Stimulated activated CD4-positive, alpha-beta T cell treated with anti-CD3 and anti-CD28 coated beads, Interleukin-2, amount 100 ng/mL, for 4 hours (primary cell): Measurements from ENCODE around the gene TBC1D22A.

Source experiments
- DNase-seq: peaks from one replicate; pipeline ENCODE4 v3.0.0-alpha.2; 2020; ENCODE audit warnings: low read depth

The TBC1D22A gene

DNA sequence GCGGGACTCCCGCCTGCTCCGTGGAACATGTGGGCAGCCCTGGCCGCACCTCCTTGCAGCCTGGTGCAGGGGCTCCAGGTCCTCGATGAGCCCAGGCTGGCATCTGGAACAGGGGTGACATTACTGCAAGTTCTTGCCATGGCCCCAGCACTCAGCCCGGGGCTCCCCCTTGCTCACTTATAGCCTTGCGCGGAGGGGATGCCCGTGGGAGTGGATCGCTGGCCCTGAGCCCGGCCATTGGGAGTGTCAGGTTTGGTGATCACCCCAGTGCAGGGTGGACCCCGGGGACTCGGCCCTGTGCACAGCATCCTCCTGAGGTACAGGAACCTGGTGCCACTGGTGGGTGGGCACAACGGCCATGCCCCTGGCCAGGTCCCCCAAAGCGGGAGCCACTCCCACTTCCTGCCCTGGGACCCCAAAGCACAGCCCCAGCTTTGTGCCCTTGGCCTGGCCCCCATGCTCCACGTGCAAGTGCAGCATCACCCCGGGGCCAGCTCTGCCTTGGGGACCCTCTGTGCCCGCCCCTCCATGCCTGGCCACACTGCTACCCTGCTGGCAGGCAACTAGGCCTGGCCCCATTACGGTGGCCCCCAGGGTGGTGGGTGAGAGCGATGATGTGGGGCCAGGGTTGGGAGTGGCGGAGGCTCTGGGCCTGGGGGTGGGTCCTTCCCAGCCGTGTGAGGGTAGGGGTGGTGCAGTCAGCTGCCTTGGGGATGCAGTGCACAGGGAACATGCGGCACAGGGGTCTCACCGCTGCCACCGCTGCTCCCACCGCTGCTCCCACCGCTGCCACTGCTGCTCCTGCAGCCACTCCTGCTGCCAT lies 439.8 kb downstream of the TBC1D22A start:
- no peak for DNase-seq

DNA sequence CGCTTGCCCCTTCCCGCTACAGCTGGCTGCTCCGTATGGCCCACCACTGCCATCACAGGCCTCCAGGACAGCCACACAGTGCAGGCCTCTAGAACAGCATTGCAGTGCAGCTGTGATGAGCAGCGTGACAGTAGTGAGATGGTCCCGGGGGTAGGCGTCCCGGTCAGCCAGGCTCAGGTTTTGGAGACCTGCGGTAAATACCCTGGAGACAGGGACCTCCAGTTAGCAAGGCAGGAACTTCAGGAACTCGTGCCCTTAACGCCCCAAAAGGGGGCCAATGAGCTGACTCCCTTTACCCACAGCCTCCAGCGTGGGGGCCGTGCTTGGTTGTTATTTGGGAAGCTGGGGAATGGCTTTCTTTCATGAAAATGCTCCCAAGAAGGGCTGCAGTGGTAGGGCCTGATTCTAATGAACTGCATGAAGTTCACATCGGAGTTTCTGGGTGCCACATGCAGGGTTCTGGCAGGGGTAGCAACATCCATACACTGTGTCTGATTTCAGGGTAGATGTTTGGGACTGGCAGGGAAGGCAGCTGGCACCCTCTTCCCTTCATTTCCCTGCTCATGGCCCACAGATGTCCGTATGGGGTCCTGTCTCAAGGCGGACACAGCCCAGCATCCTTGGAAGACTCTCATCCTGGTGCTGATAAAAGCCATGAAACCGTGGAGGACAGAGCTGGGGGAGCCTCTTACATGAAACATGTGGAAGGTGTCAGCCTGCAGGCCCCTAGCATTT lies 440.5 kb downstream of the TBC1D22A start:
- no peak for DNase-seq

DNA sequence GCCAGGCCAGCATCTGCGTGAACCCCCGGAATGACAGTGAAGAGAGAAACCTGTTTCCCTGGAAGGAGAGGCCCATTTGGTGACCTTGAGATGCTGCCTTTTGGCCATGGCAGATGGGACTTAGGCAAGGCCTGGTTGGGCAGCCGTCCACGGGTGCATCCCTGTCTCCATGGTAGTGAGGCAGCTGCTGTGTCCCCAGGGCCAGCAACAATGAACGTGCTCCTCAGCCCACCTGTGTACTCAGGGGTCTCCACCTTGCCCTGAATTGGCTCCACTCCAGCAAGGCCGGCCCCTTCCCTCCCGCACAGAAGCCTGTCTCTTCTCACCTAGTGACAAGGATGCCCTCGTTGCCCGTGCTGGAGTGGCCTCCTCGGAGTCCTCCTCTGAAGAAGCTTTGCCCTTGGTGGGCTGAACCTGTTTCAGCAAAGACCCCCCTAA lies 441.1 kb downstream of the TBC1D22A start:
- no peak for DNase-seq

DNA sequence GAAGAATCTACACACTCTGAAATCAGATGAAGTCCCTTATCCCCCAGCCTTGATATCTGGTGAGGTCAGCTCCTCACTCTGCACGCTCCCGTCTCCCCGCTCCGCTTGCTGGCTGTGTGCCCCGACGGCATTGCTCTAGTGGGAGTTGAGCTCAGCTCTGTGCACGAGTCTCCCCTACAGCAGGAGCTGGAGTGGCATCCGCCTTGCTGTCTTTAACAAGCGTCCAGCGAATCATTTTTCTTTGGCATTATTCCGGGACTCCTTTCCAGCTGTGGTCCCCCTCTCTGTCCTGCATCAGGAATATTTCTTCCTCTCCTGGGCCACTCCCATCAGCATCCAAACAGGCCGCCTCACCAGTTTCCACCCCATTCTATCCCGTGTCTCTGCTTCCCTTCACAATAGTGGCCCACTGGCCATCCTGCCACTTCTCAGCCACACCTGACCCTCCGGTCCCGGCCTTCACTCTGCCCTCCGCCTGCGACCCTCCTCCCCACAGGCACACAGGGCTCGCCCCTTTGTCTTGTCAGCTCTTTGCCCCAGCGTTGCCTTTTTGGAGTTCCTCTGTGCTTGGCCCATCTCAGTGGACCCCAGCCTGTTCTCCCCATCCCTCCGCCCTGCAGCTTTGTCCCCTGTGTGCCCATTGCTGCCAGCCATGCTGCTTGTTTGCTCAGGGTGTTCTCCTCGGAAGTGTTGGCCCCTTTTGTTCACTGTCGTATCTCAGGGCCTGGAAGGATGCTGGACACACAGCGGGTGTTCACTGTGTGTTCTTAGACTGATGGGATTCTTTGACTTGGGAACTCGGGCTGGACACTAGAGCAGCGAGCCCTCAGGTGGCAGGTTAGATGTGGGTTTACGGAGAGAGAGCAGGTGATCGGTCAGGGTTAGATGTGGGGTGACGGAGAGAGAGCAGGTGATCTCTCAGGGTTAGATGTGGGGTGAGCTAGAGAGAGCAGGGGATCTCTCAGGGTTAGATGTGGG lies 441.8 kb downstream of the TBC1D22A start:
- DNase-seq: no peak

DNA sequence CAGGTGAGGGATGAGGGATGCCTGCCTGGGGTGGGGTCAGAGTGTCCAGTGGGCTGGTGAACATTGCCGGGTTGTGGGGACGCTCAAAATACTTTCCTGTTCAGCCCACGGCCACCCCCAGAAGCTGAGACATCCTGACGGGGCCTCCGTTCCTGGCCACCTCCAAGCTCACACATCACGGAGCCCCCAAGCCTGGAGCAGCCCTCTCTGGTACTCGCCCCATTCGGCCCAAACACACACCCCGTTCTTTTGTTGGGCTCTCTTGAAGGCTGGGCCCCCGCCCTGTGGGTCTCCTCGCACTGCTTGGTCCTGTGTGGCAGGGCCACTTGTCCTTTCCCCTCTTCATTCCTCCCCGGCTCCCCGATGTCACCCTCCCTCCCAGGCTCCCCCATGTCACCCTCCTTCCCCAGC lies 442.6 kb downstream of the TBC1D22A start:
- DNase-seq: no peak

DNA sequence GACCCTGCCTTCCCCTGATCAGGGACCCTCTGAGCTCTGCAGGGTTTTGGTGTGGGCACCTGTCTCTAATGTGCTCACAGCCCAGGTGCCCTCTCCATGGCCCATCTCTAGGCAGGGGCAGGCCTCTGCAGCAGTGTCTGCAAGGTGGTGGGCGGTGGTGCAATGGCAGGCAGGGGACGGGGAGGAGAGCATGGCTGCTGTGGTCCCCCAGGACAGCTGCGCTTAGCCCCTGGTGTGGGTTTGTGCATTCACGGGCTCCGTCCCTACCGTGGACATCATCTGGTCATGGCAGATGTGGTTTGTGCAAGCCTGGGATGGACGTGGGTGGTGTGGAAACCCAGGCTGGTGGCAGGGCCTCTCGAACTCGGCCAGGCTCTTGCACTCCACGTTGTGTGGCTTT lies 443.1 kb downstream of the TBC1D22A start:
- DNase-seq: no peak

DNA sequence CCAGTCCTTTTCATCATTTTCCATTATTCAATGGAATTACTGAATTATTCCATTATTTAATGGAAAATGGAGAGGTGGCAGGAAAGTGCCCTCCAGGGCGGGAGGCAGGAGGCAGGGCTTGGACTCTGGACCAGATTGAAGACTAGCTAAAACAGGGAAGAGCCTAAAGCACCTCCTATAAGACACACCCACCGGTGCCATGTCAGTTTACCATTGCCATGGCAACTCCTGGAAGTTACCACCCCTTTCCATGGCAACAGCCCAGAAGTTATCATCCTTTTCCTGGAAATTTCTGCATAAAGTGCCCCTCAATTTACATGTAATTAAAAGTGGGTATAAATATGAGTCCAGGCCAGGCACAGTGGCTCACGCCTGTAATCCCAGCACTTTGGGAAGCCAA lies 443.7 kb downstream of the TBC1D22A start:
- no peak for DNase-seq

DNA sequence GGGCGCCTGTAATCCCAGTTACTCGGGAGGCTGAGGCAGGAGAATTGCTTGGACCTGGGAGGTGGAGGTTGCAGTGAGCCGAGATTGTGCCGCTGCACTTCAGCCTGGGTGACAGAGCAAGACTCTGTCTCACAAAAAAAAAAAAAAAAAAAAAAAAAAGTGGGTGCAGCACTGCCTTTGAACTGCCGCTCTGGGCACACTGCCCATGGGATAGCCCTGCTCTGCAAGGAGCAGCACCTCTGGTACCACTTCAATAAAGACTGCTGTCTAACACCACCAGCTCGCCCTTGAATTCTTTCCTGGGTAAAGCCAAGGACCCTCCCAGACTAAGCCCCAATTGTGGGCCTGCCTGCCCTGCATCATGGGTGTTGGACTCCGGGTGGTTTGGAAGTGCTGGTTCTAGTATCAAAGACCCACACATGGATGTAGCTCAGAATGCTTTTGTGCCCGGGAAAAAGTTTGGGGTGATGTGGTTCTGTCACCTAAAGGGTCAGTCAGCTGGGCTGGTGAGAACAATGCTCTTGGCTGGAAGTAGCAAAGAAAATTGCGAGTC lies 444.3 kb downstream of the TBC1D22A start:
- DNase-seq: no peak

DNA sequence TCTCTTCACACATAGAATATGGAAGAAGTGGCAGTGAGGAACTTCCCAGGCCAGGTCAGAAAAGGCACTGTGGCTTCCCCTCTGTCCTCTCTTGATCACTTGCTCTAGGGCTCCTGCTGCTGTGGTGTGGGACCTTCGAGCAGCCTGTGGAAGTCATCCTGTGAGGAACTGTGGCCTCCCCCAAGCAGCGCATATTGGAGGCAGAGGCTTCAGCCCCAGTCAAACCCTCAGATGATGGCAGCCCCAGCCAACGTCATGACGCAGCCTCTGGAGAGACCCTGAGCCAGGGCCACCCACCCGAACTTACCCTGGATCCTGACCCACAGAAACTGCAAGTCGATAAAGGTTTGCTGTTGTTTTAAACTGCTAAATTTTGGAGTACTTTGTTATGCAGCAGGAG lies 444.9 kb downstream of the TBC1D22A start:
- DNase-seq: no peak

DNA sequence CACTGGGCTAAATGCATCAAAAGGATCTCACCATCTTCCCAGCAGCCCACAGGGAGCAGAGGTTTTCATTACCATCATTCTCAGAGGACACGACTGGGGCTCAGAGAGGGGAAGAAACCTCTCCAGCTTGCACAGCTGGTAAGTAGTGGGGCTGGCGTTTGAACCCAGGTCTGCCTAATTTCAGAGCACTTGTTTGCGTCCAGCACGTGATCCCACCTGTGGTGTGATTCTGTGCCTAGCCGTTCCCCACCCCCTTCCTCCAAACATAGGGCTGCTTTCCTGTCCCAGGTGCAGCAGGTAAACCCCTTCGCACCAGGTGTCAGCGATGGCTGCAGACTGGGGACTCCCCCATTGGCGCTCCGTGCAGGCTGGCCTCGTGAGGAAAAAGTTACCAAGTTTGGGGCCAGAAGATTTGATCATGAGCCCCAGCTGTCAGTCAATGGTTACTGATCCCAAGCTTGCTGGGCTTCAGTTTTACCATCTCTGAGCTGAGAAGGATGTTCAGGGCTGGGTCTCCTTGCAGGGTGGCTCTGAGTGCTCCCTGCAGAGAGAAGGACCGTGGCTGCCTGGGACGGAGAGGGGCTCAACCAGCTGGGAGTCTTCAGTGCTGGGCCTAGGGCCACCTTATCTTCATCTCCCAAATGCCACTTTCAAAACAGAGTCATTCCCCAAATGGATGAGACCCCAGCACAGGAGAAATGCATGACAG lies 445.6 kb downstream of the TBC1D22A start:
- no peak for DNase-seq

DNA sequence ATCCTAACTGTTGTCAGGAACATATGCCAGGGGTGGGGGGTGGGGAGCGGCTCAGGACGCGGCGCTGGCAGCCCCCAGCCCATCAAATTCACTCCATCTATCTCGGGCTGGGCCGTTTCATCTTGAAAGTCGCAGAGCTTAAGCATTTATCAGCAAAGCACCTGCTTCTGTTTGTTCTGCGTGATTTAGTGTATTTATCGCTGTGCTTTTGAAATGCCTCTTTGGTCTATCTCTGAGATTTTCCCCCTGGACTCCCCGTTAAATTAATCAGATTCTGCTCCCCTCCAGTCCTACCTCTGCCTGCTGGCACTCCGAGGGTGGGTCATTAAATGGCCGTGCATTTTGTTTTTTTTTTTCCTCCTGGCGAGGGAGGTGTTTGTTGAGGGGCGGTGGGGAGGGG lies 446.2 kb downstream of the TBC1D22A start:
- DNase-seq: no peak

DNA sequence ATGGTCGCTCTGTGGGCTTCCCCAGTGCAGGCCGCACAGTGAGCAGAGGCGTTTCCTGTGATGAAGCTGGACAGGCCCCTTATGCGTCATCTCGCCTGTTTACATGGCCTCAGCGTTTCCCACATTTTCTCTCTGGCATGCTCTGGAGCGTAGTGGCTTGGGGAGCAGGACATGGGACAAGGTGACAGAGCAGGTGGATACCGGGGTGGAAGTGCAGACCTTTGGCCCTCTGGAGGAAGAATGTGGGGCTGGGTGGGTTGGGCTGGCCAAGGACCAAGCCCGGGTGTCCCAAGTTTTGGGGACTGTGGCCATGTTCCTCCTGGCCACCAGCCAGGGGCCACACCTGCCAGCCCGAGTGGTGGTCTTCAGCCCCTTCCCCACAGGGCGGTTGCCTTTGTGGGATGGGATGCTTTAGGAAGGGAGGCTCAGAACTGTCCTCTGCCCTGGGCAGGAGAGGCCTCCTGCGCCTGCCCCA lies 446.6 kb downstream of the TBC1D22A start:
- DNase-seq: no peak

DNA sequence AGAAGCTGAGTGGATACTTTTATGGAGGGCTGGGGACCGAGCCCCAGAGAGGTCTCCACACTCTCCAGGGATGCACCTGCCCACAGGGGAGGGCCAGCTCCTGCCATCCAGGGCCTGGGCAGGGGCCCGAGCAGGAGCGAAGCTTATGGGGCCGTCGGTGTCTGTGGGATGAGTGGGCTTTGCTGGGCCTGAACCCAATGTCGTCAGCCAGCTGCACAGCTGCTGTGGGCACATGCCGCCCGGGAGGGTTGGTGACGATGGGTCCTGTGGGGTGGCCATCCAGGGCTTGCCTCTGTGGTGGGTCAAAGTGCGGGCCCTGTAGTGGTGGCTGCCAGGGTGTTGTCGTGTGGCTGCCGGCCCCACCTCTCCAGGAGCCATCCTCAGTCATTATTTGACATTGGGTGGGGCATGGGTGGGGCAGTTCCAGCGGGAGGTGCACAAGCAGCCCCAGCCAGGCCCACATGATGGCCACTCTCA lies 447.1 kb downstream of the TBC1D22A start:
- DNase-seq: no peak

DNA sequence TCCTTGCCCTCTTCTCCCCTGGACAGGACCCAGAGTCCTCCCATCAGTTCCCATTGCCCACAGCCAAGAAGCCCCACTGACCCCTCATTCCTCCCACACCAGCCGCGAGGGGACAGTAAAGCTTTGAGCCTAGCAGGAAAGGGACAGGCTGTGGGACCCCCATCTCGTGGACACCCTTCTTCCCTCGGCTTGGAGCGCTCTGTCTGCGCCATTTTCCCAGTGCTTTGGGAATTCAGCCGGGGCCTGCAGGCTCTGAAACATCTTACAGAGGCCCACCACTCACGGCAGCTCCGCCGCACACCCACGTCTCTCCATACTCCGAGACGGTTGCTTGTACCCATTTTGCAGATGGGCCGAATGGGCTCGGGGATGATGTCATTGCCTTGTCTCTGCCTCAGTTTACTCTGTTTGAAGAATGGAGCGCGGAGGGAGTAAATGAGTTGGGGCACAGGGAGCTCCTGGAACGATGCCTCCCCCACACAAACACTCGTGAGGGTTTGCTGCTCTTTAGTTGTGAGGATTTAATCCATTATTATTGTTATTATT lies 447.7 kb downstream of the TBC1D22A start:
- DNase-seq: no peak

DNA sequence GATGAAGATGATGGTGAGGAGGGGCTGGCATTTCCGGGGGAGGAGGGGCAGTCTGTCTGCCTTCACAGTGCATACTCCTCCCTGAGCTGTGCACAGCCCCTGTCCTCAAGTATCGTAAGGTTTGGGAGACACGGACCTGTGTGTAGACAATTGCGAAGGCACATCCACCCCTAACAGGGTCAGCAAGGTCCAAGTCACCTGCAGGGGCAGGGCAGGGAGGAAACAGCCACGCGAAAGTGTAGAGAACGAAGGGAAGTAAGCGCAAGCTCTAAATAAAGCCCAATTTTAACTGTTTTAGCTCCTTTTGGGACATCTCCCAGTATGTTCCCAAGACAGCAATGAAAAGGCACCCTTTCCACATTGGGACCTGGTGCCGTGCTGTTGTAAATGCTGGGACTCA lies 448.2 kb downstream of the TBC1D22A start:
- DNase-seq: no peak

DNA sequence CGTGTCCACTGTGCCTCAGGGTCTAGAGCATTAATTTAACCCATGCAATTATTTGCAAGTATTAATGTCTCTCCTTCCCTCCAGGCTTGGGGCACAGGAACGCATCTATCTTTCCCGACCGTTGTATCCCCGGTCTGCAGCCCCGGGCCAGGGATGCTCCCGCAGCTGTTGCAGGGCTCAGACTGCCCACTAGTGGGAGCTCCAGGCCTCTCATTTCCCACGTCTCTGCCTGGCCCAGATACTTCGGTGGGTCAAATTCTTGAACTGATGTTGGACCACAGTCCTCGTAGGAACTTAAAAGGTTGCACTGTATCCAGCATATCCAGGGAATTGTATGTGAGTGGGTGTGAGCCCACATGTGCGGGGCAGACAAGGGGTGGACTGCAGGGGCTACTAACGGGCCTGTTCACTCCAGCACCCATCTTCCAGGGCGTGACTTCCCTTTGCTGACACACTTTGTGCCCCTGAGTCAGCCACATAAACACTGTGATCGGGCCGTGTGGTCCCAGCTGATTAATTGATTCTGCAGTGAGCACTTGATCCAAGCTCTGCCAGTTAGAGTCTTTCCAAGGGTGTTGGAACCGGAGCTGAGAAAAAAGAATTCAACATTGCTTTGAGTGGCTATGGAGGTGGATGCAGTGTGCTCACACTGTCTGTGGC lies 451.3 kb downstream of the TBC1D22A start:
- DNase-seq: no peak

DNA sequence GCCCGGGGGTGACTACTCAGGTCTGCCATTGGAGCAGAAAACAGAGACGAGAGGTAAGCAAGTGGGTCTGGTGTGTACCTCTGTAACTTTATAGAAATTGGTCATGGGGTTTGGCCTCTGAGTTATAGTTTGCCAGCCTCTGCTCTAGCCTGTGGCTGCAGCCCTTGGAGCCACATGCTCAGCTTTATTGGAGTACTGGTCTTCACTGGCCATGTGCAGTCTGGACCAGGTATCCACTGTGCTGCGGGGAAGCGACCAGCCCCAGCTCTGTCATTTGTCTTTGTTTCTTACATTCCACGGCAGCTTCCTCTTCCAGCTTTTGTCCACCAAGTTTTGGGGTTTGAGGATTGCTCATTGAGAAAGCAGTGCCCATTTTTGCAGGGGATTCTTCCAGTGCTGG lies 453.4 kb downstream of the TBC1D22A start:
- no peak for DNase-seq

DNA sequence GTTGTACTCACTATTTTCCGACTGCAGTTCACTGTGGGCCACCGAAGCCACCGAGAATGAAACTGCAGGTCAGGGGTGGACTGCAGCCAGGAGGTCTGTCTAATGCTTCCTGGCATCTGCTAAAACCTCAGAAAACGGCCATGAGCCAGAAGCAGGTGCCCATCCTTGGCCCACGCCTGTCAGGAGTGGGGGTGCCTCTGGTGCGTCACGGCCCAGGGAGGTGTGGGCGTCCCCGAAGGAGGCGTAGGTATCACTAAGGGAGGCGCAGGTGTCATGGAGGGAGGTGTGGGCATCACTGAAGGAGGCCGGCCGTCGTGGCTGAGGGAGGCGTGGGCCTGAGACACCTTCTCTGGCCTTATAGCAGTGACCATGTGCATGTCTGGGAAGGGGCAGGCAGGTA lies 456.2 kb downstream of the TBC1D22A start:
- no peak for DNase-seq

DNA sequence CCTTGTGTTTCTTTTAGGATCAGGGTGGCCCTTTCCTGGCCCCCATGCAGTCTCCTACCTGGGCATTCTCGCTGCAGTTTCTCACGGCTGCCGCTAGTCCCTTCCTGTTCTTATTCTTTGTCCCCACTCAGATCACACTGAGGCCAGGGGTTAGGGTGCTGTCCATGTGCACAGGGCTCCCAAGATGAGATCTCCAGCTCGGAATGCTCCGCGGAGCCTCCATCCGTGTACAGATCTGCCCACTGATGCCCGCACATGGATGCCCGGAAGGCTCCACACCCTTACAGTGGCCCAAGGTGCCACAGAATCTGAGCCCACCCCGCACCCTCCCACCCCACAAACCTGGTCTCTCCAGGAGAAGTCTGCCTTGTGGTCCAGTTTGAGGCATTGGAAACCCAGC lies 457.3 kb downstream of the TBC1D22A start:
- no peak for DNase-seq

DNA sequence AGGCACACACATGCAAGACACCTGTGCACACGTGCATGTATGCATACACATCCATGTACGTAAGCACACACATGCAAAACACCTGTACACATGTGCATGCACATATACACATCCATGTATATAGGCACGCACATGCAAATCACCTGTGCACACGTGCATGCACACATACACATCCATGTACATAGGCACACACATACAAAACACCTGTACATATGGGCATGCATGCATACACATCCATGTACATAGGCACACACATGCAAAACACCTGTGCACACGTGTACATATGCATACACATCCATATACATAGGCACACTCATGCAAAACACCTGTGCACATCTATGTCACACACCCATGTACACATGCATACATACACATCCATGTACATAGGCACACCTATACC lies 458.3 kb downstream of the TBC1D22A start:
- no peak for DNase-seq
